ENCODE results near the gene ARID1A.

Gene ARID1A

GRCh38 chr1:26782521-26783212 is 86.9 kb downstream of the ARID1A start:
- no peak overlapping the region for H3K9ac ChIP-seq (ENCODE audit: low read length)
- H3K4me3 ChIP-seq (ENCODE audit: low read length), result no peak overlapping the region
- H3K18ac ChIP-seq (ENCODE audit: low read length), result no peak overlapping the region
- DNase-seq, result no peak
- peaks cover 25% of the 10 kb centered on the region for H3K36me3 ChIP-seq (ENCODE audit: control insufficient read depth, insufficient read depth, low read length)
- no CpG with 5 or more reads among the region's 3 CpGs for WGBS (ENCODE audit: extremely low coverage, insufficient coverage, low lambda C conversion rate)
- no peak overlapping the region for H3K4me2 ChIP-seq (ENCODE audit: low read length)
- no peak overlapping the region for H2BK5ac ChIP-seq (ENCODE audit: low read length)
- no peak overlapping the region for H3K56ac ChIP-seq (ENCODE audit: low read length)
- H4K8ac ChIP-seq (ENCODE audit: low read depth, low read length), result no peak overlapping the region
- no peaks in the 10 kb centered on the region for H3K27me3 ChIP-seq (ENCODE audit: insufficient read depth, low read length, poor library complexity)
- no peak overlapping the region for H3K23ac ChIP-seq (ENCODE audit: low read length)
- no peak overlapping the region for H3K27ac ChIP-seq (ENCODE audit: low read depth, low read length)
- H3K79me2 ChIP-seq (ENCODE audit: control insufficient read depth, insufficient read depth, low read length), result peaks cover 1% of the 10 kb centered on the region
- peaks cover 10% of the 10 kb centered on the region for H3K4me1 ChIP-seq (ENCODE audit: control insufficient read depth, low read depth, low read length)
- H2BK15ac ChIP-seq (replicated peaks; ENCODE audit: low read depth), result no peak overlapping the region
- H3K79me1 ChIP-seq (ENCODE audit: low read length), result peaks cover 15% of the 10 kb centered on the region
- no peak overlapping the region for H2BK120ac ChIP-seq (ENCODE audit: low read depth, low read length)
- no peak overlapping the region for H4K5ac ChIP-seq (ENCODE audit: low read length)
- no peak overlapping the region for H2AK5ac ChIP-seq (ENCODE audit: low read length)
- H3K4ac ChIP-seq (ENCODE audit: low read depth, low read length), result no peak overlapping the region

DNA sequence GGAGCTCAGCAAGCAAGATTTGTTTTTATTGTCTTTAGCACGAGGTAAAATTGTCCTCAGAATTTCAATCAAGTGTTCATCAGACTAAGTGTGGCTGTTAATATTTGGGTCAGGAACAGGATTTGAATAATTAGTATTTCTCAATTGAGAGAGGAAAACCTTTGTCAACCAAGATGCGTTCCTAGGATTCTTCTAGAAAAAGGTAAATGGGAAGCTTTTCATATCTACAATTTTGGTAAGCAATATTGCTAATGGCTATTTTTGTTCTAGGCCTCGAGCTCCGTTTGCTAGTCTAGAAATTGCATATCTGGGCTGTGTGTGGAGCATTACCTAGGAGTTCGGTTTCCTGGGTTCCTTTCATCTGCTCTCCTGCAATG is 87.8 kb downstream of the ARID1A start:
- H2BK15ac ChIP-seq (replicated peaks; ENCODE audit: low read depth), result no peak overlapping the region
- no CpG with 5 or more reads among the region's 5 CpGs for WGBS (ENCODE audit: extremely low coverage, insufficient coverage, low lambda C conversion rate)
- no peak overlapping the region for H3K27ac ChIP-seq (ENCODE audit: low read depth, low read length)
- H3K36me3 ChIP-seq (ENCODE audit: control insufficient read depth, insufficient read depth, low read length), result peaks cover 20% of the 10 kb centered on the region
- H4K8ac ChIP-seq (ENCODE audit: low read depth, low read length), result no peak overlapping the region
- no peak overlapping the region for H3K56ac ChIP-seq (ENCODE audit: low read length)
- H2AK5ac ChIP-seq (ENCODE audit: low read length), result no peak overlapping the region
- no peak overlapping the region for H2BK120ac ChIP-seq (ENCODE audit: low read depth, low read length)
- H3K27me3 ChIP-seq (ENCODE audit: insufficient read depth, low read length, poor library complexity), result no peaks in the 10 kb centered on the region
- no peaks in the 10 kb centered on the region for H3K79me2 ChIP-seq (ENCODE audit: control insufficient read depth, insufficient read depth, low read length)
- no peak overlapping the region for H3K23ac ChIP-seq (ENCODE audit: low read length)
- H2BK5ac ChIP-seq (ENCODE audit: low read length), result no peak overlapping the region
- DNase-seq, result no peak
- H3K4me3 ChIP-seq (ENCODE audit: low read length), result no peak overlapping the region
- H3K4me2 ChIP-seq (ENCODE audit: low read length), result no peak overlapping the region
- peaks cover 12% of the 10 kb centered on the region for H3K79me1 ChIP-seq (ENCODE audit: low read length)
- H3K9ac ChIP-seq (ENCODE audit: low read length), result no peak overlapping the region
- H3K4ac ChIP-seq (ENCODE audit: low read depth, low read length), result no peak overlapping the region
- no peak overlapping the region for H3K18ac ChIP-seq (ENCODE audit: low read length)
- no peak overlapping the region for H4K5ac ChIP-seq (ENCODE audit: low read length)
- peaks cover 13% of the 10 kb centered on the region for H3K4me1 ChIP-seq (ENCODE audit: control insufficient read depth, low read depth, low read length)

DNA sequence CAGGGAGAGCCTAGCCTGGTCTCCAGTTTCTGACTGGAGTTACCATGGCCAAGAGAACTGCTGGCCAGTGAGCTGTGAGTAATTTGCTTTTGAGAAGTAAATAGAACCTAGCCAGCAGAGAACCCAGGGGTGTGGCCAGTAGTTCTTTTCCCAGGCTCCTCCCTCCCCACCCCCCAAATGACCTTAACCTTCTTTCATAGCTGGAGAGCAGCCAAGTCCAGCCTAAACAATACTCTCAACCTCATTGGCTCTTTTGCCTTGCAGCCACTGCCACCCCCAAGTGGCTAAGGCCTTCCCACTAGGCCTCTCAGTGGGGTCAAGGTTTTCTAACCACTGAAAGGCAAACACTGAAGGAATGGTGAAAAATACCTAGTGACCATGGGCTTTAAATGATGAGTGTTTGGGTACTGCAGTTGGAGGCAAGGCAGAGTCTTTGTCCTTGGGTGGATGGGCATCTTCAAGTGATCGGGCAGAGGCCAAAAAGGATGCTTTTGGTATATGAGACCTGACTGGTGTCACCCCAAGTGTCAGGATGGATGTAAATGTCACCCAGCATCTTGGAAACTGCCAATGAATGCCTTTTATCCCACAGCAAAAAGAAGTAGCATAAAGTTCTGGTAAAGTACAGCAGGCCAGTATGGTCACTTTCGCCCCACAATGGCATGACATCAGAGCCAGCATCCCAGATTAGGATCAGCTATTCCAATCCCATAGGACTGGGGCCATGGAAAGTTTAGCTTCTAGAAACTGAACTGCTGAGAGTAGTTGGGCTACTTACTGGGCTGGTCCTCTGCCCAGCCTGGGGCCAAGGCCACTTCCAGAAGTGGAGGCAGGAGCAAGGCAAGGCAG is 88.4 kb downstream of the ARID1A start:
- no peak overlapping the region for H2BK120ac ChIP-seq (ENCODE audit: low read depth, low read length)
- no peak overlapping the region for H3K4me2 ChIP-seq (ENCODE audit: low read length)
- no peak overlapping the region for H3K56ac ChIP-seq (ENCODE audit: low read length)
- H3K27me3 ChIP-seq (ENCODE audit: insufficient read depth, low read length, poor library complexity), result no peaks in the 10 kb centered on the region
- H3K4ac ChIP-seq (ENCODE audit: low read depth, low read length), result no peak overlapping the region
- H3K27ac ChIP-seq (ENCODE audit: low read depth, low read length), result no peak overlapping the region
- no CpG with 5 or more reads among the region's 2 CpGs for WGBS (ENCODE audit: extremely low coverage, insufficient coverage, low lambda C conversion rate)
- H3K18ac ChIP-seq (ENCODE audit: low read length), result no peak overlapping the region
- H3K23ac ChIP-seq (ENCODE audit: low read length), result no peak overlapping the region
- H2BK5ac ChIP-seq (ENCODE audit: low read length), result no peak overlapping the region
- no peaks in the 10 kb centered on the region for H3K79me2 ChIP-seq (ENCODE audit: control insufficient read depth, insufficient read depth, low read length)
- H3K36me3 ChIP-seq (ENCODE audit: control insufficient read depth, insufficient read depth, low read length), result peaks cover 16% of the 10 kb centered on the region
- peaks cover 16% of the 10 kb centered on the region for H3K4me1 ChIP-seq (ENCODE audit: control insufficient read depth, low read depth, low read length)
- H2BK15ac ChIP-seq (replicated peaks; ENCODE audit: low read depth), result no peak overlapping the region
- H3K4me3 ChIP-seq (ENCODE audit: low read length), result no peak overlapping the region
- H3K9ac ChIP-seq (ENCODE audit: low read length), result no peak overlapping the region
- H4K8ac ChIP-seq (ENCODE audit: low read depth, low read length), result no peak overlapping the region
- H2AK5ac ChIP-seq (ENCODE audit: low read length), result no peak overlapping the region
- H3K79me1 ChIP-seq (ENCODE audit: low read length), result peaks cover 12% of the 10 kb centered on the region
- no peak overlapping the region for H4K5ac ChIP-seq (ENCODE audit: low read length)
- DNase-seq, result peak; percentile 31

GRCh38 chr1:26784886-26785285 is 89.1 kb downstream of the ARID1A start:
- no CpG with 5 or more reads among the region's 1 CpG for WGBS (ENCODE audit: extremely low coverage, insufficient coverage, low lambda C conversion rate)
- H3K9ac ChIP-seq (ENCODE audit: low read length), result no peak overlapping the region
- H2BK120ac ChIP-seq (ENCODE audit: low read depth, low read length), result no peak overlapping the region
- no peak overlapping the region for H2AK5ac ChIP-seq (ENCODE audit: low read length)
- H3K56ac ChIP-seq (ENCODE audit: low read length), result no peak overlapping the region
- H3K18ac ChIP-seq (ENCODE audit: low read length), result no peak overlapping the region
- no peak overlapping the region for H3K4me3 ChIP-seq (ENCODE audit: low read length)
- H3K23ac ChIP-seq (ENCODE audit: low read length), result no peak overlapping the region
- H3K36me3 ChIP-seq (ENCODE audit: control insufficient read depth, insufficient read depth, low read length), result peaks cover 11% of the 10 kb centered on the region
- no peak overlapping the region for H2BK15ac ChIP-seq (replicated peaks; ENCODE audit: low read depth)
- no peak overlapping the region for H4K5ac ChIP-seq (ENCODE audit: low read length)
- DNase-seq, result peak; percentile 34
- no peak overlapping the region for H3K27ac ChIP-seq (ENCODE audit: low read depth, low read length)
- no peak overlapping the region for H4K8ac ChIP-seq (ENCODE audit: low read depth, low read length)
- H3K27me3 ChIP-seq (ENCODE audit: insufficient read depth, low read length, poor library complexity), result no peaks in the 10 kb centered on the region
- H2BK5ac ChIP-seq (ENCODE audit: low read length), result no peak overlapping the region
- H3K4ac ChIP-seq (ENCODE audit: low read depth, low read length), result no peak overlapping the region
- no peaks in the 10 kb centered on the region for H3K79me2 ChIP-seq (ENCODE audit: control insufficient read depth, insufficient read depth, low read length)
- H3K79me1 ChIP-seq (ENCODE audit: low read length), result peaks cover 12% of the 10 kb centered on the region
- H3K4me1 ChIP-seq (ENCODE audit: control insufficient read depth, low read depth, low read length), result peaks cover 16% of the 10 kb centered on the region
- H3K4me2 ChIP-seq (ENCODE audit: low read length), result no peak overlapping the region

DNA sequence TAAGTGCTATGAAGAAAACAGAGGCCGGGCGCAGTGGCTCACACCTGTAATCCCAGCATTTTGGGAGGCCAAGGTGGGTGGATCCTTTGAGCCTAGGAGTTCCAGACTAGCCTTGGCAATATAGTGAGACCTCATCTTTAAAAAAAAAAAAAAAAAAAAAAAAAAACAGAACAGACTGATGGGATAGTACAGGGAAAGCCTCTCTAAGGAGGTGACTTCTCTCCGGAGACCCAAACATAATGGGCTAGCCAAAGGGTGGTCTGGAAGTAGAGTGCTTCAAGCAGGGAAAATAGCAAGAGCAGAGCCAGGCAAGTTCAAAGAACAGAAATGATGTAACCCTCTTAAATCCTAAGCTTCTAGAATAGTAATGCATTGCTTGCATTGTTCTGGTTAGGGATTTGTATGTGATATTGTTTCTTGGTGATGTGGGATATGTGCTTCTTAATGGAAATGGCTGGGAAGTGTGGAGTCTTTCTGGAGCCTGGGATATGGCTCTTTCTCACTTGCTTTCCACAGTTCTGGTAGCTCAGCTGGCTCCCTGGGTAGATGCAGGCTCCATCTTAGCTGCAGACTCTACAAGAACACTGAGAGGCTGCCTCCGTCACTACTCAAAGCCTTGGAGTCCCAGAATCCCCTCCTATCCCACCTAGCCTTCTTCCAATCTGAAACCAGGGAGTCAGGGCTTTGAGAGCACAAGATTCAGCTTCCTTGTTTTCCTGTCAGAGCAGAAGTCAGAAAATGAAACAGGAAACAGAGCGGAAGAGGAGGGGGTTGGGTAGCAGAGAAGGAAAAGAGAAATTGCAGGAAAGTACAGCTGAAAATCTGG is 90.0 kb downstream of the ARID1A start:
- H4K5ac ChIP-seq (ENCODE audit: low read length), result no peak overlapping the region
- H3K4me2 ChIP-seq (ENCODE audit: low read length), result no peak overlapping the region
- peaks cover 4% of the 10 kb centered on the region for H3K79me1 ChIP-seq (ENCODE audit: low read length)
- H3K36me3 ChIP-seq (ENCODE audit: control insufficient read depth, insufficient read depth, low read length), result peaks cover 2% of the 10 kb centered on the region
- H2BK120ac ChIP-seq (ENCODE audit: low read depth, low read length), result no peak overlapping the region
- peaks cover 16% of the 10 kb centered on the region for H3K4me1 ChIP-seq (ENCODE audit: control insufficient read depth, low read depth, low read length)
- H3K27ac ChIP-seq (ENCODE audit: low read depth, low read length), result peak overlapping the region; percentile 92
- WGBS (ENCODE audit: extremely low coverage, insufficient coverage, low lambda C conversion rate), result no CpG with 5 or more reads among the region's 5 CpGs
- H3K23ac ChIP-seq (ENCODE audit: low read length), result no peak overlapping the region
- H3K4ac ChIP-seq (ENCODE audit: low read depth, low read length), result no peak overlapping the region
- H2AK5ac ChIP-seq (ENCODE audit: low read length), result peak overlapping the region; percentile 73
- peak overlapping the region; percentile 25 for H3K18ac ChIP-seq (ENCODE audit: low read length)
- peak overlapping the region; percentile 54 for H3K9ac ChIP-seq (ENCODE audit: low read length)
- H3K56ac ChIP-seq (ENCODE audit: low read length), result peak overlapping the region; percentile 79
- H3K27me3 ChIP-seq (ENCODE audit: insufficient read depth, low read length, poor library complexity), result no peaks in the 10 kb centered on the region
- H3K4me3 ChIP-seq (ENCODE audit: low read length), result no peak overlapping the region
- no peak overlapping the region for H4K8ac ChIP-seq (ENCODE audit: low read depth, low read length)
- no peaks in the 10 kb centered on the region for H3K79me2 ChIP-seq (ENCODE audit: control insufficient read depth, insufficient read depth, low read length)
- H2BK5ac ChIP-seq (ENCODE audit: low read length), result peak overlapping the region; percentile 51
- DNase-seq, result peak; percentile 35
- no peak overlapping the region for H2BK15ac ChIP-seq (replicated peaks; ENCODE audit: low read depth)

All from mesendoderm (in vitro differentiated cells).